Peyer's patch (tissue), 4 donors: ENCODE data around the gene CDH6.

Source experiments
- POLR2A ChIP-seq, 2 donors: fragments of 450-650 bp; IDR thresholded peaks; one replicate each; pipeline ENCODE4 v1.5.1; 2017; ENCODE audit warnings: antibody characterized with exemption in 2 of 2, mild to moderate bottlenecking in 2 of 2, moderate library complexity in 2 of 2
- TF ChIP-seq, protein P1 (sequence below), 6 experiments: fragments of 450-650 bp in 4 of 6; fragments of 200-600 bp in 2 of 6; sonication (generic) in 1 of 6; IDR thresholded peaks; one replicate each; pipeline ENCODE4 v1.5.1; 2017 to 2019; ENCODE audit warnings: antibody characterized with exemption in 6 of 6, mild to moderate bottlenecking in 3 of 6, moderate library complexity in 1 of 6

DNA sequence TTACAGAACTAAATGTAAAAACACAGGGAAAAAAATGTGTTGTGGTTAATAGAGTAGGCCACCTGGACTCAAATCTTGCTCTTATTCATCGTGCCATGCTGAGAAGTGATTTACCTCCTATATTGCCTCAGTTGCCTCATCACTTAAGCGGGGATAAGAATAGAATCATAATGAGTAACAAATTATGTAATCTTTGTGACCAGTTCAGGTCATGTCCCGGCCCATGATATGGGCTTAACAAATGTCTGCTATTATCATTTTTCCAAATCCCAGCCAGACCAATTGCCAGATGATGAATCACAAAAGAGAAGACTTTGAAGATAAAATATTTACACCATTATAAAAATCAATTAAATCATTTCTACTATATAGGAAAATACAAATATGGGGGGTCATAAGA lies 89.8 kb downstream of the CDH6 start:
- TF ChIP-seq POLR2A (IDR thresholded peaks at IDR 0.05), result no peak
- TF ChIP-seq, protein P1, sequence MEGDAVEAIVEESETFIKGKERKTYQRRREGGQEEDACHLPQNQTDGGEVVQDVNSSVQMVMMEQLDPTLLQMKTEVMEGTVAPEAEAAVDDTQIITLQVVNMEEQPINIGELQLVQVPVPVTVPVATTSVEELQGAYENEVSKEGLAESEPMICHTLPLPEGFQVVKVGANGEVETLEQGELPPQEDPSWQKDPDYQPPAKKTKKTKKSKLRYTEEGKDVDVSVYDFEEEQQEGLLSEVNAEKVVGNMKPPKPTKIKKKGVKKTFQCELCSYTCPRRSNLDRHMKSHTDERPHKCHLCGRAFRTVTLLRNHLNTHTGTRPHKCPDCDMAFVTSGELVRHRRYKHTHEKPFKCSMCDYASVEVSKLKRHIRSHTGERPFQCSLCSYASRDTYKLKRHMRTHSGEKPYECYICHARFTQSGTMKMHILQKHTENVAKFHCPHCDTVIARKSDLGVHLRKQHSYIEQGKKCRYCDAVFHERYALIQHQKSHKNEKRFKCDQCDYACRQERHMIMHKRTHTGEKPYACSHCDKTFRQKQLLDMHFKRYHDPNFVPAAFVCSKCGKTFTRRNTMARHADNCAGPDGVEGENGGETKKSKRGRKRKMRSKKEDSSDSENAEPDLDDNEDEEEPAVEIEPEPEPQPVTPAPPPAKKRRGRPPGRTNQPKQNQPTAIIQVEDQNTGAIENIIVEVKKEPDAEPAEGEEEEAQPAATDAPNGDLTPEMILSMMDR (IDR thresholded peaks at IDR 0.05), result no peak
